ENCODE results near the gene MTARC2. TPM values are rescaled to one million over a fixed set of nuclear protein-coding genes. Genes with fewer than 3 reads are reported as not detected.

The MTARC2 gene
- total RNA-seq, 4 donors from 2014 or later, result 24.3 to 40.5 (median 31.9) TPM

DNA sequence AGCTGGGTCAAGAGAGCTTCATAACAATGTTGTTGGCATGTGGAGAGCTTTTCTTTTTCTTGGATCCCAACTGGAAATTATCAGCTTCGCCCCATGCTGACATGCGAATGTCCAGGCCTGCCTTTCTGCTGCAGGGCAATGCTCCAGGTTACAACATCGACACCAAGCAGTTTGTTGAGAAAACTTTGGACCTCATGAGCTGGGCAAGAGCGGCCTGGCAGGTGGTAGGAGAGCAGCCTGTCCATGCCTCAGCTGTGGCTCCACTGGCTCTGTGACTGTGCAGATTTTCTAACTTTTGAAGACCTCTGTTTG lies 80.0 kb downstream of the MTARC2 start:
- 87 to 90% methylated on average over 4 of the region's 4 CpGs for WGBS, 2 donors
- TF ChIP-seq EP300 (IDR thresholded peaks at IDR 0.05) (no peak), POLR2A (IDR thresholded peaks at IDR 0.05) (no peak)
- TF ChIP-seq, protein P1, sequence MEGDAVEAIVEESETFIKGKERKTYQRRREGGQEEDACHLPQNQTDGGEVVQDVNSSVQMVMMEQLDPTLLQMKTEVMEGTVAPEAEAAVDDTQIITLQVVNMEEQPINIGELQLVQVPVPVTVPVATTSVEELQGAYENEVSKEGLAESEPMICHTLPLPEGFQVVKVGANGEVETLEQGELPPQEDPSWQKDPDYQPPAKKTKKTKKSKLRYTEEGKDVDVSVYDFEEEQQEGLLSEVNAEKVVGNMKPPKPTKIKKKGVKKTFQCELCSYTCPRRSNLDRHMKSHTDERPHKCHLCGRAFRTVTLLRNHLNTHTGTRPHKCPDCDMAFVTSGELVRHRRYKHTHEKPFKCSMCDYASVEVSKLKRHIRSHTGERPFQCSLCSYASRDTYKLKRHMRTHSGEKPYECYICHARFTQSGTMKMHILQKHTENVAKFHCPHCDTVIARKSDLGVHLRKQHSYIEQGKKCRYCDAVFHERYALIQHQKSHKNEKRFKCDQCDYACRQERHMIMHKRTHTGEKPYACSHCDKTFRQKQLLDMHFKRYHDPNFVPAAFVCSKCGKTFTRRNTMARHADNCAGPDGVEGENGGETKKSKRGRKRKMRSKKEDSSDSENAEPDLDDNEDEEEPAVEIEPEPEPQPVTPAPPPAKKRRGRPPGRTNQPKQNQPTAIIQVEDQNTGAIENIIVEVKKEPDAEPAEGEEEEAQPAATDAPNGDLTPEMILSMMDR (IDR thresholded peaks at IDR 0.05), result no peak
- peaks cover 0 to 6% (median 0%) of the 10 kb centered on the region in 3 donors for H3K36me3 ChIP-seq
- no peaks in the 10 kb centered on the region for H3K27me3 ChIP-seq
- no peak overlapping the region for H3K4me3 ChIP-seq
- H3K27ac ChIP-seq, result no peak overlapping the region
- no peaks in the 10 kb centered on the region for H3K9me3 ChIP-seq
- DNase-seq (ENCODE audit: low spot score in 2 of 2), result no peak
- H3K4me1 ChIP-seq, result no peaks in the 10 kb centered on the region

DNA sequence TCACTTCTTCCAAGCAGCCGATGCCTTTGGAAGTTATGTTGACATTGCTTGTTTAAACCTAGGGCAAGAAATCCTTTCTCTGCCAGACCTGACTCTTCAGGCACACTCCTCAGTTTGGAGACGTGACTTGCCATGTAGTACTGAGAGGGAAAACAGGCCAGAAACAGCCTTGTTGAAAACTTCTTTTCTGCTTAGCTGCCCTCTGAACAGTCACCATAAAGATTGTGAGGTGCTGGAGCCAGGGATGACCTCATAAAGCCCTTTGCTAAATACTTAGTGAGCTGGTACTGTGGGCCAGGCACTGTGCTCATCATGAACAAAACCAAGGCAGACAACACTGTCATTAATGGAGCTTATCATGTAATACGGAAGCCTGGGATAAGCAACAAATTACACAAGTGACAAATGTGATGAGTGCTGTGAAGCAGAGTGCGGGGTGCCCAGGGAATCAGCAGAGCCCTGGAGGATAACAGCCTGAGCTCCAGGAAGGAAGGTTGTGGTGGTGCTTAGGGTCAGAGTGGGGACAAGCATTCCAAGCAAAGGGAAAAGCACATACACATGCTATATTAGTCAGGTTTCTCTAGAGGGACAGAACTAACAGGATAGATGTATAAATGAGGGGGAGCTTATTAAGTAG lies 80.9 kb downstream of the MTARC2 start:
- no peak for DNase-seq (ENCODE audit: low spot score in 2 of 2)
- Histone ChIP-seq H3K27me3 (no peaks in the 10 kb centered on the region), H3K9me3 (no peaks in the 10 kb centered on the region), H3K4me1 (no peaks in the 10 kb centered on the region), H3K4me3 (no peak overlapping the region), H3K36me3 (peaks cover 0 to 6% (median 0%) of the 10 kb centered on the region in 3 donors), H3K27ac (no peak overlapping the region)
- TF ChIP-seq EP300 (IDR thresholded peaks at IDR 0.05) (no peak), POLR2A (IDR thresholded peaks at IDR 0.05) (no peak)
- TF ChIP-seq, protein P1 (IDR thresholded peaks at IDR 0.05), result no peak
- 75 to 80% methylated on average over 4 of the region's 4 CpGs for WGBS, 2 donors

DNA sequence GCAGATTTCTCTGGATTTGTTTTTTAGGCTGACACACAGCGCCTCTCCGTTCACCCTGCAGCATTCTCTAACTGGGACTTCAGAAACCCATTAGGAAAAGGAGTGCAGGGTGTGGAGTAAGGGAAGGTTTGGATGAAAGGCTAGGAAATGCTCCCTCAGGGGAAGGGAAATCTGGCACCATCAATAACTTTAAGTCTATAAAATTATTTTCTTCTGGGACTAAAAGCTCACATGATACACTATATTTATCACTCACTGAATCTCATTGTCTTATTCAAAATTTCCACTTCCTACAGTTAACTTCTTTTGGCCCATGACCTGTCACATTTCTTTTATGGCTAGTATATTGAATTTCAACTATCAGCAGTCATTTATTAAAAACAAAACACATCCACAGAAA lies 85.3 kb downstream of the MTARC2 start:
- no peak overlapping the region for H3K27ac ChIP-seq
- H3K9me3 ChIP-seq, result no peaks in the 10 kb centered on the region
- 69 to 79% methylated on average over 2 of the region's 2 CpGs for WGBS, 2 donors
- H3K27me3 ChIP-seq, result no peaks in the 10 kb centered on the region
- no peaks in the 10 kb centered on the region for H3K4me1 ChIP-seq
- no peak overlapping the region for H3K4me3 ChIP-seq
- peaks cover 0 to 6% (median 0%) of the 10 kb centered on the region in 3 donors for H3K36me3 ChIP-seq
- TF ChIP-seq, protein P1 (IDR thresholded peaks at IDR 0.05), result no peak
- no peak for TF ChIP-seq EP300 (IDR thresholded peaks at IDR 0.05)
- TF ChIP-seq POLR2A (IDR thresholded peaks at IDR 0.05), result no peak
- no peak for DNase-seq (ENCODE audit: low spot score in 2 of 2)

Other genes starting within 250 kb of the MTARC2 start
- 10 to 100 TPM; 11.1 to 12.9 (median 11.9) TPM for gene MARK1, start 220.2 kb upstream of the MTARC2 start, total RNA-seq
- gene C1orf115, start 58.0 kb upstream of the MTARC2 start, total RNA-seq, result 10 to 100 TPM; 21.2 to 34.3 (median 28.8) TPM
- gene MTARC1, start 38.6 kb downstream of the MTARC2 start, total RNA-seq, result 10 to 100 TPM; 32.2 to 81.8 (median 36.5) TPM
- gene HLX, start 131.1 kb downstream of the MTARC2 start, total RNA-seq, result 10 to 100 TPM; 16.5 to 29.2 (median 23.0) TPM